Measurements from ENCODE around the gene CHMP4A.
"Not testable (repeated sequence)": the region's sequence is repeated elsewhere in the genome, so short reads cannot be mapped to it uniquely, and the experiment has no call there.

CHMP4A gene

GRCh38 chr14:24222987-24223386 is 9.7 kb upstream of the CHMP4A start:
- not testable (repeated sequence) for DNase-seq (ENCODE audit: low spot score)

GRCh38 chr14:24219521-24219920 is 6.2 kb upstream of the CHMP4A start:
- DNase-seq (ENCODE audit: low spot score): no peak

- no peak for DNase-seq (ENCODE audit: low spot score)
These were observed 5.8 kb upstream of the CHMP4A start for GRCh38 chr14:24219080-24219479.

GRCh38 chr14:24216876-24217275 is 3.6 kb upstream of the CHMP4A start:
- not testable (repeated sequence) for DNase-seq (ENCODE audit: low spot score)

GRCh38 chr14:24216345-24216699 is 3.0 kb upstream of the CHMP4A start:
- no peak for DNase-seq (ENCODE audit: low spot score)

- DNase-seq (ENCODE audit: low spot score): peak; percentile 89
These were observed 2.4 kb upstream of the CHMP4A start, which contains the start of gene MDP1 for GRCh38 chr14:24215495-24216344. Gene MDP1 (minus strand): TSS chr14:24216066. CDS start chr14:24215955, 111 bp downstream.

GRCh38 chr14:24213866-24214662 is 776 bp upstream of the CHMP4A start:
- DNase-seq (ENCODE audit: low spot score): no peak

- no peak for DNase-seq (ENCODE audit: low spot score)
These were observed 2.0 kb downstream of the CHMP4A start for GRCh38 chr14:24211311-24211710.

GRCh38 chr14:24207625-24208024 is 5.7 kb downstream of the CHMP4A start:
- DNase-seq (ENCODE audit: low spot score): no peak

- peak; percentile 15 for DNase-seq (ENCODE audit: low spot score)
These were observed 6.2 kb downstream of the CHMP4A start for GRCh38 chr14:24207104-24207551.

GRCh38 chr14:24206260-24207103 is 6.8 kb downstream of the CHMP4A start:
- DNase-seq (ENCODE audit: low spot score): no peak

GRCh38 chr14:24204163-24205146 is 8.8 kb downstream of the CHMP4A start:
- DNase-seq (ENCODE audit: low spot score): no peak

- DNase-seq (ENCODE audit: low spot score): not testable (repeated sequence)
These were observed 9.9 kb downstream of the CHMP4A start for GRCh38 chr14:24203249-24203886.

- not testable (repeated sequence) for DNase-seq (ENCODE audit: low spot score)
These were observed 10.8 kb downstream of the CHMP4A start for GRCh38 chr14:24202538-24202937.

- DNase-seq (ENCODE audit: low spot score): no peak
These were observed 14.3 kb downstream of the CHMP4A start for GRCh38 chr14:24198814-24199524.

GRCh38 chr14:24197056-24197450 is 16.2 kb downstream of the CHMP4A start:
- DNase-seq (ENCODE audit: low spot score): no peak

- no peak for DNase-seq (ENCODE audit: low spot score)
These were observed 16.9 kb downstream of the CHMP4A start for GRCh38 chr14:24196071-24197055.
